ENCODE measurements around the gene PCSK7.
"Not testable (repeated sequence)": the region's sequence is repeated elsewhere in the genome, so short reads cannot be mapped to it uniquely, and the experiment has no call there.

Gene PCSK7, protein sequence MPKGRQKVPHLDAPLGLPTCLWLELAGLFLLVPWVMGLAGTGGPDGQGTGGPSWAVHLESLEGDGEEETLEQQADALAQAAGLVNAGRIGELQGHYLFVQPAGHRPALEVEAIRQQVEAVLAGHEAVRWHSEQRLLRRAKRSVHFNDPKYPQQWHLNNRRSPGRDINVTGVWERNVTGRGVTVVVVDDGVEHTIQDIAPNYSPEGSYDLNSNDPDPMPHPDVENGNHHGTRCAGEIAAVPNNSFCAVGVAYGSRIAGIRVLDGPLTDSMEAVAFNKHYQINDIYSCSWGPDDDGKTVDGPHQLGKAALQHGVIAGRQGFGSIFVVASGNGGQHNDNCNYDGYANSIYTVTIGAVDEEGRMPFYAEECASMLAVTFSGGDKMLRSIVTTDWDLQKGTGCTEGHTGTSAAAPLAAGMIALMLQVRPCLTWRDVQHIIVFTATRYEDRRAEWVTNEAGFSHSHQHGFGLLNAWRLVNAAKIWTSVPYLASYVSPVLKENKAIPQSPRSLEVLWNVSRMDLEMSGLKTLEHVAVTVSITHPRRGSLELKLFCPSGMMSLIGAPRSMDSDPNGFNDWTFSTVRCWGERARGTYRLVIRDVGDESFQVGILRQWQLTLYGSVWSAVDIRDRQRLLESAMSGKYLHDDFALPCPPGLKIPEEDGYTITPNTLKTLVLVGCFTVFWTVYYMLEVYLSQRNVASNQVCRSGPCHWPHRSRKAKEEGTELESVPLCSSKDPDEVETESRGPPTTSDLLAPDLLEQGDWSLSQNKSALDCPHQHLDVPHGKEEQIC

DNA sequence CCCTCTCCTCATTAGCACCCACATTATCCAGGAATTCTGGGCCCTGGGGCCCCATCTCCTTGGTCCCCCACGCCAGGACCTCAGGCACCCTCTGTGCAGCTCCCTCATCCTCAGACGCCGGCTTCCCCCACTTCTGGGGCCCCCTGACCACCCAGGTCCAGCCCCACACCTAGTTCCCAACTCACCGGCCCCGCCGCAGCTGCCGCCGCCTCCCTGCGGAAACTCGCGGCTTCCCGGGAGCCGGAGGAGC, at the start of gene PCSK7:
PCSK7 (minus strand) TSS at position 232 of the 250 bp plus-strand sequence. CDS start 2,229 bp downstream, outside the sequence.
- no peak for DNase-seq

DNA sequence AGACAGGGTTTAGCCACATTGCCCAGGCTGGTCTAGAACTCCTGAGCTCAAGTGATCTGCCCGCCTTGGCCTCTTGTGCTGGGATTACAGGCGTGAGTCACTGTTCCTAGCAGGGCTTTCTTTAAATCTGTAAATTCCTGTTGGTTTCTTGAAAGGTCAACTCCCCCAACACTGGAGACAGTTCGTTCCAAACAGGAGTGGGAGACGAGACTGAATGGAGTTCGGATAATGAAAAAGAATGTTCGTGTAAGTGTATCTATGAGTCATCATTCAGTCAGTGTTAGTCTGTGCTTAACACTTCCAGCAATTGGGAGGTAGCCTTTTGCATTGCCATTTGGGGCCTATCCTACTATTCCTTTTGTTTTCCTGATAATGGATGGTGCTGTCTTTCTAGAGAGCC, 49.3 kb upstream of the PCSK7 start:
- DNase-seq: no peak

DNA sequence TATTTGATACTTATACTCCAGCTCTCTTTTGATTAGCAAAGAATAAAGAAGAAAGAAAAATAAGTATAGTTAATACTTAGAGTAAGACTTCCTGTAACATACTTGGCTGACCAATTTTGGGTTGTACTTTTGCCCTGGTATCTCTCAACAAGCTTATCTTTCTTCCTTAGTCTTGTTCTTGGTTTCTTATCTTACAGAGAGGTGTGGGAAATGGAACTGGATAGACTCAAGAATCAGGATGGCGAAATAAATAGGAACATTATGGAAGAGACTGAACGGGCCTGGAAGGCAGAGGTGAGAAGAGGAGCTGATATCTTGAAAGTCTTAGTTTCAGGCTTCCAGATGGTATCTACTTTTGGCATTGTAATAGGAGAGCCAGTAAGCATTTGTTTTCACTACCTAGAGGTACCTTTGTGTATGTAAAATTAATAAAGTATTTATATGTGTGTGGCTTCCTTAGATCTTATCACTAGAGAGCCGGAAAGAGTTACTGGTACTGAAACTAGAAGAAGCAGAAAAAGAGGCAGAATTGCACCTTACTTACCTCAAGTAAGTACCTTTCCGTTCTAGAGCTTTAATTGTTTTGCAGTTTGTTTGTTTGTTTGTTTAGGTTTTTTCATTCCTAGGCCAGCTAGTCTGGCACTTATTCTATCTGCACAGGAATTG, 48.0 kb upstream of the PCSK7 start:
- DNase-seq: no peak

DNA sequence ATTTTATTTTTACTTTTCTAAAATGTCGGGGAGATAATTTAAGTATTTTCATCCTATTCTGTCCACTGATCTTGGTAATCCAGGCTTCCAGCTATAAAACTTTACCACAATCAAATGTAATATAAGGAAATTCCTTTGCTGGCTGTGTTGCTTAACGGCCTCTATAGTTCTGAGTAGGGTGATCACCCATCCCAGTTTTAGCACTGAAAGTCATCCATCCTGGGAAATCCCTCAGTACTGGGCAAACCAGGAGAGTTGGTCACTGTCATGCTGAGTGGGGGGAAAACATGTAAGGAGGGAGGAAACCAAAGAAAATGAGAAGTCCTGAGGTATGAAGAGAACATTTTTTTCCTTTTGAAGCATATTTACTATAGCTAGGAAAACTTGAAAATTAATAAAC, 46.5 kb upstream of the PCSK7 start:
- DNase-seq: no peak

DNA sequence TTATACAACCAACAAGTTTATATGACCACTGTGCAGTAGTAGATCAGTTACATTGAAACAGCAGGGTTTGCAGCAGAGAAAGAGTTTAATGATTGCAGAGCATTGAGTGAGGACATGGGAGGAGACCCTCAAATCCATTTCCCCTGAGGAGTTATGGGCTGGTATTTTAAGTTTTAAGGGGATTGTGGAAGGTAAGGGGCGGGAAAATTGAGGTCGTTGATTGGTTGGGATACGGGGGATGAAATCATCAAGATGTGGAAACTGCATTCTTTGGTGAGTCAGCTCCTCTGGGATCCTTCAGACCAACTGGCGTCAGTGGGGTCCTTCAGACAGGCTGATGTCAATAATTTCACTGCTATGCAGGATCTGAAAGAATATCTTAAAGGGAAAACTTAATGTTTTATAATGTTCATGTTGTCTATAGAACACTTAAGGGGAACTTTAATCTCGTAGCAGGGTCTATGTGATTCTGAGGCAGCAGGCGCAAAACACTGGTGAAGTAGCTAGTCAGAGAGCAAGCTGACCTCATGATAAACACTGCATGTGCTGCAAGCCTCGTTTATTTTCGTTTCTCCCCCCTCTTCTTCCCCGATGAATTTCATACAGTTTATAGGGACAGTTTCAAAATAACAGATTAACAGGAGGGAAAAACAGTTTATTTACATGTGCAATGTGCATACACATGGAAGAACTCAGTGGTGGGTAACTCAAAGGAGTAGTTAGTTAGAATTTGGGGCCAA, 41.8 kb upstream of the PCSK7 start:
- DNase-seq: no peak

DNA sequence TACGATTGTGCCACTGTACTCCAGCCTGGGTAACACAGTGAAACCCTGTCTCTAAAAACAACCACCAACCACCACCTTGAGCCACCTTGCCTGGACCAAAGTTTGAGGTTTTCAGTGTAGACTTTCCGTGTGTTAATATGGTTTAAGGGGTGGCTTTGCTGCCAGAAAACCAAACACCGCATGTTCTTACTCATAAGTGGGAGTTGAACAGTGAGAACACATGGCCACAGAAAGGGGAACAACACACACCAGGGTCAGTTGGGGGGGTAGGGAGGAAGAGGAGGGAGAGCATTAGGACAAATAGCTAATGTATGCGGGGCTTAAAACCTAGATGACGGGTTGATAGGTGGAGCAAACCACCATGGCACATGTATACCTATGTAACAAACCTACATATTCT, 40.3 kb upstream of the PCSK7 start:
- not testable (repeated sequence) for DNase-seq

DNA sequence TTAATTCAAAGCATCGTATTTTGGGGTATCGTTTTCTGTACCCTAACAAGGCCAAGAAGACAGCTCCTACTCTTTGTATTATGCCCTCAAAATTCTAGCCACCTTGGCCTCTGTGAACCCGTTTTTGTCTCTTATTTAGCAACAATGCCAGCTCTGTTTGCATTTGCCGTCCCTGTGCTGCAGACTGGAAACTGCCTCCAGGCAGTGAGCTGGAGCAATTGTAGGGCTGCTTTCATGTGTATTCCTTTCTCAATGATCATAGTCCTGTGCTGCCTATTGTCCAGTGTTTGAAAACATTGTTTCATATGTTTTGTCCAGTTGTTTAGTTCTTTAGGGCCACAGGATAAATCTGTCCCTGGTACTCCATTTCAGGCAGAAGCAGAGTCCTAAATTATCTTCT, 39.3 kb upstream of the PCSK7 start:
- no peak for DNase-seq

DNA sequence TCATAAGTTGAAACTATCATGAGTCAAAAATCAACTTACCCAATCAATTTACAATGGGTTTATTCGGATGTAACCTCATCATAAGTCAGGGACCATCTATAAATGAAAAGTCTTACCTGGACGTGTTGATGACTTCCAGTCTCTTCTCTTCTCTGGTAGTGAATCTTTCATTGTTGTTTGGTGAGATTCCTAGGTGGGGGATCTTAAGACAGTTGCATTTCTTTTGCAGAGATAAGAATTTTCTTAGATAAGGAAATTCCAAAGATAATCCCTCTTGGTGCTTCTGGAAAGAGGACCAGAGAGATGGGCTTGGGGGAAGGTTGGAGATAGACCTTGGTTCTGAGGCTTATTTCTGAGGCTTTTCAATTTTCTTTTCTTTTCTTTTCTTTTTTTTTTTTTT, 38.0 kb upstream of the PCSK7 start:
- no peak for DNase-seq

DNA sequence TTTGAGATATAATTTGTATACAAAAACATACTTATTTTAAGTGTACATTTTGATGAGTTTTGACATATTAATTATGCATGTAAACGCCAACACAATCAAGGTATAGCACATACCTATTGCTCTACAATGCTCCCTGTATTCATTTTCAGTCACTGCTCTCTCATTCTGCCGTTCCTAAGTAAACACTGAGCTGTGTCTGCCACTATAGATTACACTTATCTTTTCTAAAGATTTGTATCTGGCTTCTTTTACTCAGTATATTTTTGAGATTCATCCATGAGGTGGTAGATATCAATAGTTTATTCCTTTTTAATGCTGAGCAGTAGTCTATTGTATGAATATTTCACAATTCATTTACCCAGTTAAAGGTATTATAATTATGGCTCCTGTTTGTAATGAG, 33.9 kb upstream of the PCSK7 start:
- no peak for DNase-seq

DNA sequence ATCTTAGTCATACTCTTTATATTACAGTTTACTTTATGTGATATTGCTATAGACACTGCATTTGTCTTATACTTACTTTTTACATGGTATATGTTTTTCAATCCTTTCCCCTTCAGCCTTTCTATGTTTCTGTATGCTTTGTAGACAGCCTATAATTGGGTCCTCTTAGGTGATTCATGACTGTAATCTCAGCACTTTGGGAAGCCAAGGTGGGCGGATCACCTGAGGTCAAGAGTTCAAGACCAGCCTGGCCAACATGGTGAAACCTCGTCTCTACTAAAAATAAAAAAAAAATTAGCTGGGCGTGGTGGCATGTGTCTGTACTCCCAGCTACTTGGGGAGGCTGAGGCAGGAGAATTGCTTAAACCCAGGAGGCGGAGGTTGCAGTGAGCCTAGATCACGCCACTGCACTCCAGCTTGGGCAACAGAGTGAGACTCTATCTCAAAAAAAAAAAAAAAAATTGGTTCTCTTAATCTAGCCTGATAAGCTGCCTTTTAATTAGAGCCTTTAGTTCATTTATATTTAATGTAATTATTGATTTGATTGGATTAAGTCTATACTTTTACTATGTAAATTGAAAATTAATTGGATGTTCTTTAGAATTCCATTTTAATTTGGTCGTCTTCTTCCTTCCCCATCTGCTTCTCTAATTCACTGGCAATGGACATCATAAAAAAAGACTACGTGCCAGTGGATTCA, 32.9 kb upstream of the PCSK7 start:
- not testable (repeated sequence) for DNase-seq

DNA sequence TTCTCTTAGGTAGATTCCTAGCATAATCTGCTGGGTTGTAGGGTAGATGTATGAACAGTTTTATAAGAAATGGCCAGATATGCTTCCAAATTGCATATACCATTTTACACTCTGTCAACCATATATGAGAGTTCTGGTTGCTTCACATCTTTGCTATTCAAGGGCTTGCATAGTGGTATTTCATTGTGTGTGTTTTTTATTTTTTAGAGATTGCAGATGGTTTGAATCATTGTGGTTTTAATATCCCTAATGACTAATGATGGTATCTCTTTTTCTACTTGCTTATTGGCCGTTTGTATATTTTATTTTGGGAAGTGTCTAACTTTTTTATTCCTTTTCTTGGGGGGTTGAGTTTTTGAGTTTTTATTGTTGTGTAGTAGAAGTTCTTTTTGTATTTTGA, 27.5 kb upstream of the PCSK7 start:
- DNase-seq: no peak

DNA sequence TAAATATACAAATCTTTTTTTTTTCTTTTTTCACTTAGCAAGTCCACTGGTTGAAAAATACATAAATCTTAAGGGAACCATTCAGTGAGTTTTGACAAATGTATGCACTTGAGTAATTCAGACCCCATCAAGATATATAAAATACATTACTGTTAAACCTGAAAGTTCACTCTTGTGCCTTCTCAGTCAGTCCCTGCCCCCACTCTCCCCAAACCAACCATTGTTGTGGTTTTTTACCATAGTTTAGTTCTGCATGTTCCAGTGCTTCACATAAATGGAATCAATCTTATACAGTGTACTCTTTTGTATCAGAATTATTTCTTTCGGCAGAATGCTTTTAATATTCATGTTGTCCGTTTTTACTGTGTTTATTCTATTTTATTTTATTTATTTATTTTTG, 26.7 kb upstream of the PCSK7 start:
- DNase-seq: no peak

DNA sequence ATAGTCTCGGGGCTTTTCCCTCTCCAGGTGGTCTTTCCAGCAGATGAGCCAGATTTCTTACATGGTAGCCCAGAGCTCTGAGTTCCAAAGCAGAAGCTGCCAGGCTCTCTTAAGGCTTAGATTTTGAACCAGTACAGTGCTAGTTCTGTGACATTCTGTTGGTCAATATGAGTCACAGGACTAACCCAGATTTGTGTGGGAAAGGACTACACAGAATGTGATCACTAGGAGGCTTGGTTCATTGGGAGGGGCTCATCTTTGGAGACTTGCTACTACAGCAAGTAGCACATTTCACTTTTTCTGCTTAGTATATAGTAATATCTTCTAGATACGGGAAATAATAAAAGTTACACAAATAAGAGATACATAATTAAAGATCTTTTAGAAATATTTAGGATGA, 24.7 kb upstream of the PCSK7 start:
- no peak for DNase-seq

DNA sequence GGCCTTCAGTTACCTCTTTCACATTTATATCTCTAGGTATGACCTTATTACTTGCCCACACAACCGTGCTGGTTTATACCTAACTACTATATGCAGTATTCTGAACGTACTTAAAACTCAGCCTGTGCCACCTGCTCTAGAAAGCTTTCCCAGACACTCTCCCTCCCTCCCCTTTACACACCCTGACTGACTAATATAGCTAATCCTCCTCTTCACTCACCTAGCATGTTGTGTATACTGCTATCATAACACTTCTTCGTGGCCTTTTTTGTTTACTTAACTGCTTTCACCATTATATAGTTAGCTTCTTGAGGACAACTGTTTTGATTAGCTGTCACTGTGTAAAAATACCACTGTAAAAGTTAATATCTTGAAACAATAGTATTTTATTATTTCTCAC, 24.1 kb upstream of the PCSK7 start:
- DNase-seq: no peak

DNA sequence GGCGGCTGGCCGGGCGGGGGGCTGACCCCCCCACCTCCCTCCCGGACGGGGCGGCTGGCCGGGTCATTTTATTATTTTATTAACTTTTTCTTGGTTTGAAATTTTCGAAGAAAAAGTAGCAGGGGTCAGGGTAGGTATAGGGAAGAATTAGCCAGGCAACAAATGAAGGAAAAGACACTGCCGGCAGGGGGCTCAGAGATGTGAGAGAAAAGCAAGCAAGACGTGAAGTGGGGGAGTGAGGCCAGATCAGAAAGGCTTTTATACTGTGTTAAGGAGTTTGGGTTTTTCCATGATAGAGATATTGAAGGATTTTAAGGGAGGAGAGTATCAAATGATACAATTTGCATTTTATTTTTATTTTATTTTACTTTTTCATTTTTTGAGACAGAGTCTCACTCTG, 19.6 kb upstream of the PCSK7 start:
- DNase-seq: no peak

DNA sequence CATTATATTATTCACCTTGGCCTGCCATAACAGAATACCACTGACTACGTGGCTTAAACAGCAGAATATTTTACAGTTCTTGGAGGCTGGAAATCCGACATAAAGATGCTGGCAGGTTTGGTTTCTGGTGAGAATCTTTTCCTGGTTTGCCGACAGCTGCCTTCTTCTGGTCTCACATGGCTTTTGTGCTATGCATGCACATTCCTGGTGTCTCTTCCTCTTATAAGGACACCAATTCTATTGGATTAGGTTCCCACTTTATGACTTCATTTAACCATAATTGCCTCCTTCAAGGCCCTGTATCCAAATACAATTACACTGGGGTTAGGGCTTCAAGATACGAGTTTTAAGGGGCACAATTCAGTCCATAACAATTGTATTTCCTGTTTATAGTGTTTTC, 17.7 kb upstream of the PCSK7 start:
- DNase-seq: no peak

DNA sequence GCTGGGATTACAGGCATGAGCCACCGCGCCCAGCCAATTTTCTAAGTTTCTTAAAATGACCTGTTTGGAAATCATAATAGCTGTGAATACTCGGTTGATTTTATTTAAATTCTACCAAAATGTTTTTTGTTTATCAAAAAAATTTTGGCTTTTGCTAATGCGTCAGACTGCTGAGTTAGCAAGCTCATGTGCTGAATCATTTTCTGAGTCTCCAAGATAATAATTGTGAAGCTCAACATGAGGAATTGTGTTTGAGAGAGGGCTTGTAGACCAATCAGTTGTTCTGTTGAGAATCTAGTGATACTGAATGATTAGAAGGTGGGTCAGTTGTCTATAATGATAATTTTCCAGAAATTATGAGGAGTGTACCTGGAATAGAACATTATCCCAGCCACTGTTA, 16.5 kb upstream of the PCSK7 start:
- no peak for DNase-seq

DNA sequence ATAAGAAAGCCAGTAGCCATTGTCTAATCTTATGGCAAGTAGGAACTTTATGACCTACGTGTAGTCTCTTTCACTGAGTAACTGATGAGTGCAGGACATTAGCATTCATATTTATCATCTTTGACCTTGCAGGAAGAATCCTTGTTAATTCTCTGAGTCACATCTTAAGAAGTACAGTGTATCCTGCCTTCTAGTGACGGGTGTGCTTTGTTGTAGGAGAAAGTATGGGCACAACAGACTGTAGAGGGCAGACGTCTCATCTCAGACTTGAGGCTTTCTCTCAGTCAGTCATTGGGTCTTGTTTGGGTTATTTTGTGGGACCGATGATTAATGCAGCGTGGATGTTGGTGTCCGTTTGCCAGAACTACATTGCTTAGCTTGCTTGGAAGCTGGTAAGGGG, 7.4 kb upstream of the PCSK7 start:
- DNase-seq: no peak

DNA sequence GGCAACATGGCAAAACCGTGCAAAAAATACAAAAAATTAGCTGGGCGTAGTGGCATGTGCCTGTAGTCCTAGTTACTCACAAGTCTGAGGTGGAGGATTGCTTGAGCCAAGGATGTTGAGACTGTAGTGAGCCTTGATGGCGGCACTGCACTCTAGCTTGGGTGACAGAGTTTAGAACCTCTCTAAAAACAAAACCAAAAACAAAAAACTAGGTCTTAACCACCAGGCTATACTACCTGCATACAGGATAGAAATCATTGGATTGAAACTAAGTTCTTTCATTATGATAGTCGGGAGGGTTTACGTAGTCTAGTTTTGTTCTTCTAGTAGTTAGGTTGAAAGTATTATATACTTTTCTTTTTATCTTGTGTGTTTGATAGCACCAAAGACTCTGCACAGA, 6.3 kb upstream of the PCSK7 start:
- no peak for DNase-seq

DNA sequence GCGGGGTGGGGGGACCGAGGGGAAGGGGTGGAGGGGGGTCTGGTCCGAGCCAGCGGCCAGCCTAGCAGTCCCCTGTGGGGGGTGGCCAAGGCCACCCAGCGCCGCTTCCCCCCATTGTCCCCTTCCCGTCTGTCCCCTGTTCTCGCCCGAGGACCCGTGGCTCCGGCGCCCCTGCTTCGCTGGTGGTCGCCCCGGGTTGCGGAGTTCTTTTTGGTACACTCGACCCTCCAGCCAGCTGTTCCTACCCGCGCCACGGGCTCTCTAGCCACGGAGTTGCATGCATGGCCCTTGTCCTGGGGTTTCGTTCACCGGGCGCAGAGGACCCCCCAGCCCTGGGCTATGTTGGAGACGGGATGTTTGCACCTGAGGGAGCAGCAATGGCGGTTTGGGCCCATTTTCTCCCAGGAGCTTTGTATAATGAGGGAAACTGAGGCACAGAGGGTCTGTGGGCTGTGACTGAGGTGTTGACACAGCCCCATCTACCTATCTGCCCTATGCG, 1.1 kb upstream of the PCSK7 start:
- no peak for DNase-seq

DNA sequence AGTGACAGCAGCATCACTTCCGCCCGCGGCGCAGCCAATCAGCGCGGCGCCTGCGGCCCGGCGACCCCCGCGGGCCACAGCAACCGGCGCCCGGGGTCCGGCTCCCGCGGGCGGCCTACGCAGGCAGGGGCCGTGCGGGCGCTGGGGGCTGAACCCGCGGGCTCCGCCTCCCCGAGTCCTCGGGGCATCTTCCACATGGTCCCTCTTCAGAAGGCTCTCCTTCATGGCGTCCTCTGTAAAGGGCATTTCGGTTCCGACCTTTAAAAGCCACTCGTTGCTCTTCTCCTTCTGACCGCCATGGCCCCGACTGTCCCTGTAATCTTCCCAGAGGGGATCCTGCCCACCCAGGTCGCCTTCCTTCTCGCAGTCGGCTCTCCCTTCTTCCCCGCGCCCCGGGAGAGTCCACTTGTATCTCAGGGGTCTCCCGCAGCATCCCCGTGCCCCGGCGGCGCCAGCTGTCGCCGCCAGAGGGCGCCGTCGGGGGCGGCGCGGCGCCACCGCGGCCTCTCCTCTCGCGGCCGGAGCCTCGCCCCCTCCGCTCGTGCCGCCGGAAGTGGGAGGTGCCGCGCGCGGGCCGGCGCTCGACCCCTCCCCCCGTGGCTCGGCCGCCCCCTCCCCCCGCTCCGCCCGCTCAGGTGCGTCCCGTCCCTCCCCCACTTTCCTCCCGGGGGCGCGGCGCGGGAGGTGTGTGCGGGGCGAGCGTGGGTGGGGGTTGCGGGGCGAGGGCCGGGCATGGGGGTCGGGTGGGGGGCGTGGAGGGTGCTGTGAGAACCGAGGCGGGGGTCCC, 412 bp upstream of the PCSK7 start, which contains the start of gene RNF214:
RNF214 (plus strand) TSS at position 580 of the 787 bp plus-strand sequence. CDS start 1,602 bp downstream, outside the sequence.
- DNase-seq: no peak

All from NCI-H2081 treated with DMSO at 0.1 percent for 48 hours (cell line).